PFSK-1 (cell line): ENCODE results near the gene SPATA12.

Source experiments
- FOXP2 ChIP-seq: optimal IDR thresholded peaks from 2 replicates; pipeline ENCODE3; 2011; ENCODE audit warnings: borderline replicate concordance, control low read depth, inconsistent platforms; ENCODE audit not compliant: insufficient read depth; ENCODE audit errors: extremely low read length, extremely low read depth
- POLR2AphosphoS5 ChIP-seq: IDR thresholded peaks from 2 replicates; pipeline ENCODE4 v1.6.1; 2012; ENCODE audit warnings: low read depth, mild to moderate bottlenecking, control low read depth, low read length, moderate library complexity
- SIN3A ChIP-seq: IDR thresholded peaks from 2 replicates; pipeline ENCODE4 v1.6.1; 2012; ENCODE audit warnings: mild to moderate bottlenecking, low read length, moderate library complexity, borderline replicate concordance; ENCODE audit not compliant: insufficient read depth
- TAF1 ChIP-seq: IDR thresholded peaks from 2 replicates; pipeline ENCODE4 v1.6.1; 2012; ENCODE audit warnings: low read length, control low read depth, borderline replicate concordance; ENCODE audit not compliant: insufficient read depth
- TF ChIP-seq, protein P1 (sequence below), 2 experiments: IDR thresholded peaks; 2 replicates each; pipeline versions ENCODE4 v1.6.1 to v1.8.0; 2011 to 2012; ENCODE audit warnings: low read depth in 2 of 2, low read length in 2 of 2, control low read depth in 1 of 2, inconsistent platforms in 1 of 2, mild to moderate bottlenecking in 1 of 2, moderate library complexity in 1 of 2; ENCODE audit not compliant: insufficient read depth in 1 of 2

Gene SPATA12

DNA sequence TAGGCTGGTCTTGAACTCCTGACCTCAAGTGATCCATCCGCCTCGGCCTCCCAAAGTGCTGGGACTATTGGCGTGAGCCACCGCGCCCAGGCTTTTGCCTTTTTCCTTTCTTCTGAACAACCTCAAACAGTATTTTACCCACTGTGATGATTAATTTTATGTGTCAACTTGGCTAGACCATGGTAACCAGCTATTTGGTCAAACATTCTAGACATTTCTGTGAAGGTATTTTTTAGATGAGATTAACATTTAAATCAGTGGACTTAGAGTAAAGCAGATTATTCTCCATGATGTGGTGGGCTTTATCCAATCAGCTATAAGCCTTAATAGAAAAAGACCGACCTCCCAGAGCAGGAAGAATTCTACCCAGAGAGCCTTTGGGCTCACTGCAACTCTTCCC lies 6.0 kb downstream of the SPATA12 start:
- TF ChIP-seq POLR2AphosphoS5 (no peak), SIN3A (no peak), FOXP2 (no peak), TAF1 (no peak)
- TF ChIP-seq, protein P1, sequence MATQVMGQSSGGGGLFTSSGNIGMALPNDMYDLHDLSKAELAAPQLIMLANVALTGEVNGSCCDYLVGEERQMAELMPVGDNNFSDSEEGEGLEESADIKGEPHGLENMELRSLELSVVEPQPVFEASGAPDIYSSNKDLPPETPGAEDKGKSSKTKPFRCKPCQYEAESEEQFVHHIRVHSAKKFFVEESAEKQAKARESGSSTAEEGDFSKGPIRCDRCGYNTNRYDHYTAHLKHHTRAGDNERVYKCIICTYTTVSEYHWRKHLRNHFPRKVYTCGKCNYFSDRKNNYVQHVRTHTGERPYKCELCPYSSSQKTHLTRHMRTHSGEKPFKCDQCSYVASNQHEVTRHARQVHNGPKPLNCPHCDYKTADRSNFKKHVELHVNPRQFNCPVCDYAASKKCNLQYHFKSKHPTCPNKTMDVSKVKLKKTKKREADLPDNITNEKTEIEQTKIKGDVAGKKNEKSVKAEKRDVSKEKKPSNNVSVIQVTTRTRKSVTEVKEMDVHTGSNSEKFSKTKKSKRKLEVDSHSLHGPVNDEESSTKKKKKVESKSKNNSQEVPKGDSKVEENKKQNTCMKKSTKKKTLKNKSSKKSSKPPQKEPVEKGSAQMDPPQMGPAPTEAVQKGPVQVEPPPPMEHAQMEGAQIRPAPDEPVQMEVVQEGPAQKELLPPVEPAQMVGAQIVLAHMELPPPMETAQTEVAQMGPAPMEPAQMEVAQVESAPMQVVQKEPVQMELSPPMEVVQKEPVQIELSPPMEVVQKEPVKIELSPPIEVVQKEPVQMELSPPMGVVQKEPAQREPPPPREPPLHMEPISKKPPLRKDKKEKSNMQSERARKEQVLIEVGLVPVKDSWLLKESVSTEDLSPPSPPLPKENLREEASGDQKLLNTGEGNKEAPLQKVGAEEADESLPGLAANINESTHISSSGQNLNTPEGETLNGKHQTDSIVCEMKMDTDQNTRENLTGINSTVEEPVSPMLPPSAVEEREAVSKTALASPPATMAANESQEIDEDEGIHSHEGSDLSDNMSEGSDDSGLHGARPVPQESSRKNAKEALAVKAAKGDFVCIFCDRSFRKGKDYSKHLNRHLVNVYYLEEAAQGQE (IDR thresholded peaks at IDR 0.05; ENCODE audit: insufficient read depth in 1 of 2, low read depth in 2 of 2, low read length in 2 of 2), result no peak

DNA sequence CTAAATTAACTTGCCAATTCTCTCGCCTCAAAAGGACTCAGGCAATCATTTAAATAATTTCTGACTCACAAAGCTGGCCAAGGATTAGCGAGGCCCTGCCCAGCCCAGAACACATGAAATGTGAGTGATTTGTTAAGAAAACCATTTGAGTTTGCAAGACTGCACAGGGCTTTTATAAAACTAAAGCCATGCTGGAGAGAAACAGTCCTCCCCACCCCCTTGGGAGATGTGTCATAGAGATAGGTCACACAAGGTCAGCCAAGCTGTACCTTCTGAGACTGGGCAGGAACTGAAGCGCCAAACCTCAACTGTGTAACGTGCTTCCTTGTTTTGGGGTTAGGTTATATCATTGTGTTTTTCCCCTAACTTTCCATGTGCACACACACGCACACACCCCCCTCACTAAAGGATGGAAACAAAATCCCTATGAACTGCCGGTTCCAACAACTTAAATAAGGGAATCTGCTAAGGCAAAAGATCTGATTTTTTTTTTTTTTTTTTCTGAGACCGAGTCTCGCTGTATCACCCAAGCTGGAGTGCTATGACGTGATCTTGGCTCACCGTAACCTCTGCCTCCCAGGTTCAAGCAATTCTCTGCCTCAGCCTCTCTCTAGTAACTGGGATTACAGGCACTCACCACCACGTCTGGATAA lies 8.1 kb downstream of the SPATA12 start:
- TF ChIP-seq FOXP2 (no peak), SIN3A (no peak; the same call in 1 of the 2 replicates), POLR2AphosphoS5 (no peak), TAF1 (no peak)
- TF ChIP-seq, protein P1 (IDR thresholded peaks at IDR 0.05; ENCODE audit: insufficient read depth in 1 of 2, low read depth in 2 of 2, low read length in 2 of 2), result no peak

DNA sequence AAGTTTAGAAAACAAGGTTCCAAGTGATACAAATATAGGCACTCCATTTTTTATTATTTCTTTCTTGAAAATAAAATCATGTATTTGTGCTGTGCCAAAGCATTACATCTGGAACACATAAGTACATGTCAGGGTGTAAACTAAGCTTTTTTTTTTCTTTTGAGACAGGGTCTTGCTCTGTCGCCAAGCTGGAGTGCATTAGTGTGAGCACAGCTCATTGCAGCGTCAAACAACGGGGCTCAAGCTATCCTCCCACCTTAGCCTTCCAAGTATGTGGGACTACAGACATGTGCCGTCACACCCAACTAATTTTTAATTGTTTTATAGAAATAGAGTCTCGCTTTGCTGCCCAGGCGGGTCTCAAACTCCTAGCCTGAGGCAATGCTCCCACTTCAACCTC lies 9.0 kb downstream of the SPATA12 start:
- TF ChIP-seq, protein P1 (IDR thresholded peaks at IDR 0.05; ENCODE audit: insufficient read depth in 1 of 2, low read depth in 2 of 2, low read length in 2 of 2), result no peak
- TF ChIP-seq POLR2AphosphoS5 (no peak), FOXP2 (no peak), SIN3A (no peak), TAF1 (no peak)

DNA sequence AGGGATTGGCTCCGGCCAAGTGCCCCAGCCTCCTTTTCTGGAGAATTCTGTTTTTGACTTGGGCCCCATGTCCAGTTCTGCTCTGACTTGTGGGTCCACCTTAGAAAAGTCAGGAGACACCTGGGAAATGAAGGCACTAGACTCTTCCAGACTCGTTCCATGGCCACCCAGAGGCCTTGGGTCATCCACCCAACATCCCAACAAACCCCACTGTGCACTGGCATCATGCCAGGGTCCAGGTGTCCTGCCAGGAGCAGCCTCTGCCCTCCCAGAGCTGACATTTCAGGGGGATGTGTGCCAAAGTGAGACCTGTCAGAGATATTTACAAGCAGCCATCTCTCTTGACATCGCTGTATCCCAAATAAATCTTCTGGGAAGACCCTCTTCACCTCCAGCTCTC lies 13.2 kb downstream of the SPATA12 start:
- TF ChIP-seq SIN3A (no peak), FOXP2 (no peak), POLR2AphosphoS5 (no peak), TAF1 (no peak)
- TF ChIP-seq, protein P1 (IDR thresholded peaks at IDR 0.05; ENCODE audit: insufficient read depth in 1 of 2, low read depth in 2 of 2, low read length in 2 of 2), result no peak
